Keratinocyte (primary cell): ENCODE results near the gene CDKAL1. TPM values are rescaled to one million over a fixed set of nuclear protein-coding genes. Genes with fewer than 3 reads are reported as not detected.

Experiments used
- DNase-seq: peaks from one replicate; pipeline ENCODE4 v3.0.0-alpha.2; 2011; ENCODE audit warnings: low read depth, missing footprints, low spot score
- FAIRE-seq: peaks from 2 replicates; lab custom pipeline; 2011; peaks lifted over from hg19 to GRCh38; lab: Jason Lieb, UNC
- H2AFZ ChIP-seq: 2 replicates; pipeline ENCODE4 v1.6.0; 2012; ENCODE audit warnings: low read length, control low read depth, inconsistent platforms; ENCODE audit not compliant: control insufficient read depth
- H3K27ac ChIP-seq: 2 replicates; pipeline ENCODE4 v1.5.1; 2011; ENCODE audit warnings: low read length; ENCODE audit not compliant: control insufficient read depth, insufficient read depth
- H3K27me3 ChIP-seq: 3 replicates; pipeline ENCODE4 v1.6.0; 2011; ENCODE audit warnings: low read length; ENCODE audit not compliant: control insufficient read depth, insufficient read depth; ENCODE audit errors: extremely low read depth
- H3K36me3 ChIP-seq, 2 experiments: 2 replicates in 1 of 2; 3 replicates in 1 of 2; pipeline ENCODE4 v1.5.1; 2011; ENCODE audit warnings: low read length in 2 of 2, mild to moderate bottlenecking in 1 of 2; ENCODE audit not compliant: control insufficient read depth in 2 of 2, insufficient read depth in 2 of 2; ENCODE audit errors: extremely low read depth in 1 of 2
- H3K4me1 ChIP-seq: 3 replicates; pipeline ENCODE4 v1.5.1; 2011; ENCODE audit warnings: low read length; ENCODE audit not compliant: control insufficient read depth, insufficient read depth; ENCODE audit errors: extremely low read depth
- H3K4me2 ChIP-seq: 3 replicates; pipeline ENCODE4 v1.6.0; 2011; ENCODE audit warnings: low read depth, low read length; ENCODE audit not compliant: control insufficient read depth, insufficient read depth; ENCODE audit errors: extremely low read depth
- H3K4me3 ChIP-seq, 3 experiments: fragments of 200-600 bp in 1 of 3; sonication (generic) in 1 of 3; 2 replicates in 2 of 3; 3 replicates in 1 of 3; pipeline ENCODE4 v1.5.1; 2011 to 2016; ENCODE audit warnings: low read length in 3 of 3, mild to moderate bottlenecking in 3 of 3, control low read depth in 2 of 3, inconsistent platforms in 1 of 3, low read depth in 1 of 3, mixed read lengths in 1 of 3, mixed run types in 1 of 3, moderate library complexity in 1 of 3; ENCODE audit not compliant: control insufficient read depth in 2 of 3, insufficient read depth in 2 of 3; ENCODE audit errors: extremely low read depth in 1 of 3
- H3K79me2 ChIP-seq: 2 replicates; pipeline ENCODE4 v1.6.0; 2012; ENCODE audit warnings: low read length; ENCODE audit not compliant: control insufficient read depth, insufficient read depth
- H3K9ac ChIP-seq: 3 replicates; pipeline ENCODE4 v1.6.0; 2011; ENCODE audit warnings: low read length; ENCODE audit not compliant: control insufficient read depth, insufficient read depth; ENCODE audit errors: extremely low read depth
- H3K9me1 ChIP-seq: 3 replicates; pipeline ENCODE4 v1.6.0; 2011; ENCODE audit warnings: low read length; ENCODE audit not compliant: control insufficient read depth, insufficient read depth; ENCODE audit errors: extremely low read depth
- H3K9me3 ChIP-seq: 2 replicates; pipeline ENCODE4 v1.5.1; 2012; ENCODE audit warnings: low read depth, low read length; ENCODE audit not compliant: control insufficient read depth
- H4K20me1 ChIP-seq: 3 replicates; pipeline ENCODE4 v1.6.0; 2011; ENCODE audit warnings: low read length; ENCODE audit not compliant: control insufficient read depth, insufficient read depth; ENCODE audit errors: extremely low read depth
- EZH2 ChIP-seq: IDR thresholded peaks from one replicate; pipeline ENCODE4 v1.6.1; 2012; ENCODE audit warnings: inconsistent platforms, mild to moderate bottlenecking, low read length, moderate library complexity
- dilution Hi-C: fragments of 300-500 bp; cut with MboI; formaldehyde crosslinking; loops from one replicate; pipeline ENCODE4 v1.7.0; 2020; ENCODE audit warnings: low sequenced_read_pairs; ENCODE audit not compliant: extremely low pct_ligation_motif_present
- polyA plus RNA-seq, 5 experiments: library from polyadenylated mRNA; depleted of rRNA in 3 of 5; stranded (reverse) in 3 of 5; stranded (forward) in 1 of 5; unstranded in 1 of 5; fragments of >200 nt; gene quantifications; 1 replicate in 1 of 5; 2 replicates in 3 of 5; 3 replicates in 1 of 5; pipeline versions ENCODE4 v1.2.1 to v1.2.3, GENCODE V29; 2011 to 2012; ENCODE audit warnings: missing spikeins in 2 of 5, low read depth in 1 of 5, low replicate concordance in 1 of 5
- TF ChIP-seq, protein P1 (sequence below), 3 experiments: IDR thresholded peaks in 1 of 3; conservative IDR thresholded peaks in 1 of 3; optimal IDR thresholded peaks in 1 of 3; 2 replicates in 2 of 3; 3 replicates in 1 of 3; pipeline versions ENCODE3 to v1.5.1; 2011; ENCODE audit warnings: low read length in 3 of 3, mild to moderate bottlenecking in 3 of 3, moderate library complexity in 2 of 3, control low read depth in 1 of 3, inconsistent platforms in 1 of 3; ENCODE audit not compliant: insufficient read depth in 2 of 3; ENCODE audit errors: extremely low read depth in 1 of 3

The CDKAL1 gene
- polyA plus RNA-seq, 1 donor (not counting 4 experiments of a cell fraction or from before 2014, with no cell fraction given): 5.6 TPM

DNA sequence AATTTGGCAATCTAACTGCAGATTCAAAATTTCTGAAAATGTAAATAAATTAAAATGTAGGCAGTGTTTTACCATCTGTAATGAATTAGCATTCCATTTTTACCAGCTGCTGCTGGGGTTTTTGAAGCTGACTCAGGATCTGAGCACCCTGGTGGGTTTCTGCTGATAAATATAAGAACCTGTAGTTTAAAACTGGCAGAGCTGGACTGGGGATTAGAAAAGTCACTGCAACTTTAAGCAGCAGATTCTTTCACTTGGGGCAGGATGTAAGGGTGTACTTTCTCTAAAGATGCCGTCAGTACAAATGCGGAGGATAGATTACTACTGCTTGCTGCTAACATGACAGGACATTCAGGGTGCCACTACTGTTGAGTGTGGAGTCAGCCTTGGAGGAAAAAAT is 341.8 kb downstream of the CDKAL1 start:
- no peak overlapping the region for H3K9ac ChIP-seq
- no peak overlapping the region for H3K4me3 ChIP-seq
- FAIRE-seq: no peak

DNA sequence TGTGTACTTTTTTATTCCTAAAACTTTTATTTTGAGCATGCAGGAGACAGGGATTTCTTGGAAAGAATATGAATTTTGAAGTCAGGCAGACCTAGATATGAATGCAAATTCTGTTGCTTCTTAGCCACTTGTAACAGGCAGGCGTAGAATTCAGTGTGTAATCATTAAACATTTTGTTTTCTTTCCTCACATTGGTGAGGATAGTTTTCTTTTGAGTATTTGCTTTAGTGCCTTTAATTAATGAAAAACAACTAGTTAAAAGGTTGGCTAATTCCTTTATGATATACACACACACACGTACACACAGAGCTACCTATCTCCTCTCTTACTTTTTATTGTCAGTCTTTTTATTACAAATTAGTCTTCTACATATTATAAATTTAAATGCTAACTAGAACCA is 342.3 kb downstream of the CDKAL1 start:
- Histone ChIP-seq H3K27me3 (no peaks in the 10 kb centered on the region), H3K4me1 (peaks cover 24% of the 10 kb centered on the region), H3K27ac (no peak overlapping the region), H3K9me3 (no peaks in the 10 kb centered on the region), H3K4me2 (no peak overlapping the region), H4K20me1 (no peaks in the 10 kb centered on the region), H3K79me2 (no peaks in the 10 kb centered on the region), H3K9ac (no peak overlapping the region), H3K9me1 (no peaks in the 10 kb centered on the region), H3K36me3 (no peaks in the 10 kb centered on the region), H2AFZ (no peak overlapping the region), H3K4me3 (no peak overlapping the region)
- no peak for DNase-seq
- TF ChIP-seq, protein P1, sequence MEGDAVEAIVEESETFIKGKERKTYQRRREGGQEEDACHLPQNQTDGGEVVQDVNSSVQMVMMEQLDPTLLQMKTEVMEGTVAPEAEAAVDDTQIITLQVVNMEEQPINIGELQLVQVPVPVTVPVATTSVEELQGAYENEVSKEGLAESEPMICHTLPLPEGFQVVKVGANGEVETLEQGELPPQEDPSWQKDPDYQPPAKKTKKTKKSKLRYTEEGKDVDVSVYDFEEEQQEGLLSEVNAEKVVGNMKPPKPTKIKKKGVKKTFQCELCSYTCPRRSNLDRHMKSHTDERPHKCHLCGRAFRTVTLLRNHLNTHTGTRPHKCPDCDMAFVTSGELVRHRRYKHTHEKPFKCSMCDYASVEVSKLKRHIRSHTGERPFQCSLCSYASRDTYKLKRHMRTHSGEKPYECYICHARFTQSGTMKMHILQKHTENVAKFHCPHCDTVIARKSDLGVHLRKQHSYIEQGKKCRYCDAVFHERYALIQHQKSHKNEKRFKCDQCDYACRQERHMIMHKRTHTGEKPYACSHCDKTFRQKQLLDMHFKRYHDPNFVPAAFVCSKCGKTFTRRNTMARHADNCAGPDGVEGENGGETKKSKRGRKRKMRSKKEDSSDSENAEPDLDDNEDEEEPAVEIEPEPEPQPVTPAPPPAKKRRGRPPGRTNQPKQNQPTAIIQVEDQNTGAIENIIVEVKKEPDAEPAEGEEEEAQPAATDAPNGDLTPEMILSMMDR (optimal IDR thresholded peaks at IDR 0.05 in 1 of 3, IDR thresholded peaks at IDR 0.05 in 1 of 3, conservative IDR thresholded peaks at IDR 0.05 in 1 of 3; ENCODE audit: extremely low read depth in 1 of 3, insufficient read depth in 2 of 3, low read length in 3 of 3): no peak
- TF ChIP-seq EZH2: no peak
- dilution Hi-C loops: no loop called here
- FAIRE-seq: no peak

More for the DNA sequence above, 341.8 kb downstream of the CDKAL1 start:
- no peaks in the 10 kb centered on the region for H4K20me1 ChIP-seq
- dilution Hi-C loops: no loop called here
- H3K36me3 ChIP-seq: no peaks in the 10 kb centered on the region
- no peaks in the 10 kb centered on the region for H3K27me3 ChIP-seq
- no peak for DNase-seq
- H3K4me2 ChIP-seq: no peak overlapping the region
- H3K79me2 ChIP-seq: no peaks in the 10 kb centered on the region
- no peak for TF ChIP-seq EZH2
- TF ChIP-seq, protein P1 (optimal IDR thresholded peaks at IDR 0.05 in 1 of 3, IDR thresholded peaks at IDR 0.05 in 1 of 3, conservative IDR thresholded peaks at IDR 0.05 in 1 of 3; ENCODE audit: extremely low read depth in 1 of 3, insufficient read depth in 2 of 3, low read length in 3 of 3): no peak
- no peak overlapping the region for H3K27ac ChIP-seq
- no peak overlapping the region for H2AFZ ChIP-seq
- no peaks in the 10 kb centered on the region for H3K9me1 ChIP-seq
- no peaks in the 10 kb centered on the region for H3K9me3 ChIP-seq
- peaks cover 24% of the 10 kb centered on the region for H3K4me1 ChIP-seq
